Activated T-helper 9 cell treated with anti-CD3 and anti-CD28 coated beads, Interleukin-2, amount 50 U/mL, for 16 hours (primary cell): ENCODE results near the gene SLC31A2.

Experiments
- DNase-seq: peaks from one replicate; pipeline ENCODE4 v3.0.0-alpha.2; 2020; ENCODE audit warnings: low read depth

Gene SLC31A2

DNA sequence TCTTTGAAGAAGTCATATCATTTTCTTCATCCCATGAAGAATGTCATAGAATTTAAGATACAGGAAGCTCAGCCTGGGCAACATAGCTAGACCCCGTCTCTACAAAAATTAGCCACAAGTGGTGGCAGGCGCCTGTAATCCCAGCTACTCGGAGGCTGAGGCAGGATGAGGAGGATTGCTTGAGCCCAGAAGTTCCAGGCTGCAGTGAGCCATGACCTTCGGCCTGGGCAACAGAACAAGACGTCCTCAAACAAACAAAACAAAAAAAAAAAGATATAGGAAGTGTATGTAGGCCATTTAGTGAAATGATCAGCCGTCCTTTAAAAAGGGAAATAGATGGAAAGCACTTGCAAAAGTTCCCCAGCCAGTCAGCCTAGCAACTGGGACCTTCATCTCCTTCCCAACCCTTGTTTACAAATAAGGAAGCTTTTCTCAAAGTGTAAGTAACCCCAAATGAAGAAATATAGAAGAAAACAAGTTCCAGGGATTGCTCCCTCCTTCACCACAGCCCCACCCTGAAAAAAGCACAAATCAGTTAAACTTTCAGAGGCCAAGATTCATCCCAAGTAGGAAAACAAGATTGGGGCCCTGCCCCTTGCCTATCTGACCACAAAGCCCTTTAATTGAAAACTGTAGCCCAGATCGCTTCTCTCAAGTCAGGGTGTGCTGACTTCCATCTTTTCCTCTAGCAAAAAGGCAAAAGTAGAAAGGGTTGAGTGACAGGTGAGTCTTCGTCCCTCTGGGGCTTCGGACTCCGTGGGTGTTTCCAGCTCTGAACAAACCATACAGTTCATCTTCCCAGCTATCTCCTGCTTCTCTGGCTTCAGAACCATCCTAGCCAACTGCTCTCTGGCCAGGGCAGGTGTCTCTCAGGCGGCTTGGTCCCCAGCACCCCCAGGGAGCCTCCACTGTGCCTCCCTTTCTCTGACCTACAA is 1.2 kb downstream of the SLC31A2 start:
- DNase-seq = no peak

GRCh38 chr9:113152699-113153098 is 1.9 kb downstream of the SLC31A2 start:
- DNase-seq = no peak

- DNase-seq = no peak
Measured at GRCh38 chr9:113153599-113153998, 2.8 kb downstream of the SLC31A2 start.

GRCh38 chr9:113154471-113154870 is 3.7 kb downstream of the SLC31A2 start:
- no peak for DNase-seq

- DNase-seq = no peak
Measured at GRCh38 chr9:113154946-113155345, 4.1 kb downstream of the SLC31A2 start.

DNA sequence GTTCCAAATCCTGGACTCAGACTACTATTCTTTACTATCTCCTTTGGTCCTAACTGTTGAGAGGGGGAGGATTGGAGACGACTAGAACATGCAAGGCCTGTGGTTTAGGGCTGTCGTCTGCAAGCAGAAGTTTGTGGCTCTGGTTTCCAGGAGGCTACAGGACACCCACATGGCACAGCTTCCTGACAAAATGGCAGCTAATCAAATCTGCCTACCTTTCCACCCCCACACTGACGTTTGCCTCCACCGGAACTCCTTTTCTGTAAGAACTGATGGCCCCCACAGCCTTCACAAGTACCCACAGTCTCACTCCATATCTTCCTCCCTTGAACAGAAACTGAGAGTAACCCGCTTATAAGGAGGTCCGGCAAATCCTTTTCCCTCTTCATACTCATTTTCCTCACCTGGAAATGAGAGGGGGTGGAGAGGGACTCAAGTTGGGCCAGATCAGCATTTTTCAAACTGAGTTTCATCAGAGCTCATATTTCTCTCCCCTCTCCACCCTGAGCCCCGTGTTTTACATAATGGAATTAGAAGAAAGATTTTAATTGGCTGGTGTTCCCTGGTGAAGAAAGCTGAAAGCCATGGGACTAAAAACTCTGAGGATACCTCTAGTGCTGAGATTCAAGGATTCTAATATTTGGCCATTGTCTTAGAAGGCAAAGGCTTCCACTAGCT is 5.2 kb downstream of the SLC31A2 start:
- no peak for DNase-seq

DNA sequence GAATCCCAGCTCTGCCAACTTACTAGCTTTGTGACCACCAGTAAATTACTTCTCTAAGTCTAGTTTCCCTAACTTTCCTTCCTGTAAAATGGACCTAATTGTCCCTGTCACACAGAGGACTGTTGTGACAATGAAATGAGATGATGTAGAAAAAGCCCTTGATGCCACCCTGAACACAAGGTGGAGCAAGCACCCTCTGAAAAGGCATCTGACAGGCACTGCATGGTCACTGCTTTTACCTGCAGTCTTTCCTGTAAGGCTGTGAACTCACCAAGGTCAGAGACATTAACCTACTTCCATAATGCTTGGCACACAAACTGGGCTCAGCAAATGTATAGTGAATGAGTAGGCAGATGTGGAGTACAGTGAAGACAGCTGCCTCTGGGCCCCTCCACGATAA is 6.1 kb downstream of the SLC31A2 start:
- no peak for DNase-seq

DNA sequence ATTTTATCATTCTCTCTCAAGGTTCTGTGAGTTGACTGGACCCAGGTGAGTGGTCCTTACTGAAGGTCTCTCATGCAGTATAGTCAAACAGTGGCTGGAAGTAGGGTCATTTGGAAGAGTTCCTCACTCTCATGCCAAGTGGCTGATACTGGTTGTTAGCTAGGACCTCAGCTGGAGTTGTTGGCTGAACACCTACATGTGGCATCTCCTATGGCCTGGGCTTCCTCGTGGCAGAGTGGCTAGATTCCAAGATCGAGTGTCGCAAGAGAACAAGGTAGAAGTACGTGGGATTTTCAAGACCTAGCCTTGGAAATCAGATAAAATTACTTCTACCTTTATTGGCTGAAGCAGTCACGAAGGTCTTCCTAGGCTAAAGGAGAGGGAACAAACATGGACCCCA is 7.6 kb downstream of the SLC31A2 start:
- DNase-seq = no peak

DNA sequence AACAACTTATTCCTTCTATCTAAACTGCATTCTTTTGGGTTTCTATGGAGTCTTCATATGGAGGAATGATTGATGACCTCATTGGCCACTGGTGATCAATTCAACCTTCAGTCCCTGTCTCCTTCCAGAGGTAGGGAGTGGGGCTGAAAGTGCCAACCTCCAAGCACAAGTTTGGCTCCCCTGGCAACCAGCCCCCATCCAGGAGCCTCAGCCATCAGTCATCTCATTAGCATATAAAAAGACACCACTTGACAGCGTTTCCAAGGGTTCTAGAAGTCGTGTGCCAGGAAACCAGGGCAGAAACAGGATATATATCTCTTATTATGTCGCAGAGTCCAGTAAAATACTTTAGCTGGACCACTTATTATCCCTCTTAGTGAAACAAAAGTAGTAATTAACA is 9.8 kb downstream of the SLC31A2 start:
- no peak for DNase-seq

GRCh38 chr9:113163001-113163400 is 12.2 kb downstream of the SLC31A2 start:
- DNase-seq = no peak

DNA sequence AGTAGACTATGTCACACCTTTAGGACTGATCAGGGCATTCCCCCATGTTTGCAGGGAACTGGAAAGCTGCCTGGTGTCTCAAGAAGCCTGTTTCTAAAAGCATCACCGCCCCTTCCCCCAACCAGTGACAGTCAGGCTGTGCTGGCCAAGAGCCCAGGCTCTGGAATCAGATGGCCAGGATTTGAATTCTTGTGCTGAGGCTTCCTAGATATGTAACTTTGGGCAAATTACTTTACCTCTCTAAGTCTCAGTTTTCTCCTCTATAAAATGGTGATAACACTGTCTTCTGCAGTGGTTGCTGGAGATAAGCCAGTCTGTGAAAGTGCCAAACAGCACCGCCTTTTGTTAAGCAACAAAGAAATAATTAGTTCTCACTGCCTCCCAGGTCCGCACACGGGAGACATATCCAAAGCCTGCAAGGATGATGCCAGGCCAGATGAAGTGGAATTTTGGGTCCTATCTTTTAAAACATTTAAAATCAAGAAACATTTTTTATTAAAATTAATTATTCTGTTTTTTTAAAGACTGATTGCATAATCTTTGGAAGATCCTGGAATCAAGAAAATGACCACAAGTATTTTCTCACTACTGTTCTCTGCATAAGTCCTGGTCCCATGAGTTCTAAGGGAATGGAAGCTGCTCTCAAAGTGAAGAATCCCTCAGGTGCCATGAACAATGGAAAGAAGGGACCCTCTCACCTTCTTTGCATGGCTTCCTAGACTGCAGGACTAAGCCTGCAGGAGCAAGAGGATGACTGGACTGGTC is 13.9 kb downstream of the SLC31A2 start:
- DNase-seq = no peak

DNA sequence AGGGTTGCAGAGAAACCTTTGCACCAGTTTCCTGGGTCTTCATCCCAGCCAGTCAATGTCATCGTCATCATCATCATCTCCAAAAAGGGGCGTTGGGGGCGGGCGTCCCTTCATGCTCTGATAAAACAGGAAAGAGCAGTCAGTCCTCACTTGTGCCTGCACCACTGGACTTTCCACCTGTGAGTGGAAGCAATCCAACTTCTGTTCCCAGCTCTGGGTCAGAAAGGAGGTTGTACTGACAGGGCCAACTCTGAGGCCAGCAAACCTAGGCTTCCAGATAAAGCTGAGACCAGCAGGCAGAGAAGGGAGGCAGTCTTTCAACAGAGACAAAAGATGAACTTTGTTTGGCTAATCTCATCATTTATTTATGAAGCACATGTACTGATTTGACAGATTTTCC is 15.2 kb downstream of the SLC31A2 start:
- no peak for DNase-seq

- DNase-seq = no peak
Measured at GRCh38 chr9:113168809-113169208, 18.0 kb downstream of the SLC31A2 start.

DNA sequence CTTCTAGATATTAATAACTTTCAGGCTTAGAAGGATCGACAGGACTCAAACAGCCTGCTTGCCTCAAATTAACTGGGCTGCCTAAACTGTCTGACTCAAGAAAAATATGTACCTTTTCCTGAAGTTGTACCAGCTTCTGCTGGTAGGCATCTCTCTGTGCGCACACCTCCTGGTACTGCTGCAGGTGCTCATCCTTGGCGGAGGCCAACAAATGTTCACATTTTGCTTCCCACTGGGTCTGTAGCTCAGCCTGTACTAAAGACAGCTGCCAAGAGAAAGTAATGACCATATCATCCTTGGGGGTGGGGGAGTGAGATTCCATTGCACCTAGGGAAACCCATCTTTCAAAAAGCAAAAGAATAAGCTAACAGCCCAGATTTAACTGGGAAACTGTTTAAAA is 22.5 kb downstream of the SLC31A2 start:
- DNase-seq = no peak

DNA sequence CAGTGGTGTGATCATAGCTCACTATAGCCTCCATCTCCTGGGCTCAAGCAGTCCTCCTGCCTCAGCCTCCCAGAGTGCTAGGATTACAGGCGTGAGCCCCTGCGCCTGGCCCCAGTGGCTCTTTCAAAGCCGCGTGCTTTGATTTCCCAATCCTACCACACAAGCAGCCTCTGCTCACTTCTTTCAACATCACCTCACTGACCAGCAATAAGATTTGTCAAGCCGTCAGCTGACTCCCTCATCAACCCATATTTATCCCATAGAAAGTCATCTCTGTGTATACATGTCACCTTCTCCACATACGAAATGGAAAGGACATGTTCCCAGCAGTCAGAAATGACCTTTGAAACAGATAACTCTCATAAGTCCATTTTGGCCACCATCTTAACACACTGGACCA is 26.0 kb downstream of the SLC31A2 start:
- DNase-seq = no peak

DNA sequence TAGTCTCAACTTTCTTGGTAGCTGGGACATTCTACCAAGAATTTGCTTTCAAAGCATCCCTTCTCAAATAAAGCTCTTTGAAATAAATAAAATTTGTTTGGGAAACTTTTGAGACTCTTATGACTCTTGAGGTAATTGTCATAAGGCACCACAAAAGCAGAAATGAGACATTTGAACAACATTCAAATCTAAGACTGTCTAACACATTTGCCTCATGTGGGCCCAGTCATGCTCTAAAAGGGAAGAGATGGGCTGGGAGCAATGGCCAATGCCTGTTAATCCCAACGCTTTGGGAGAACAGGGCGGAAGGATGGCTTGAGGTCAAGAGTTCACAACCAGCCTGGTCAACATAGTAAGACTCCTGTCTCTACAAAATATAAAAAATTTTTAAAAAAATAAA is 26.4 kb downstream of the SLC31A2 start:
- DNase-seq = no peak

DNA sequence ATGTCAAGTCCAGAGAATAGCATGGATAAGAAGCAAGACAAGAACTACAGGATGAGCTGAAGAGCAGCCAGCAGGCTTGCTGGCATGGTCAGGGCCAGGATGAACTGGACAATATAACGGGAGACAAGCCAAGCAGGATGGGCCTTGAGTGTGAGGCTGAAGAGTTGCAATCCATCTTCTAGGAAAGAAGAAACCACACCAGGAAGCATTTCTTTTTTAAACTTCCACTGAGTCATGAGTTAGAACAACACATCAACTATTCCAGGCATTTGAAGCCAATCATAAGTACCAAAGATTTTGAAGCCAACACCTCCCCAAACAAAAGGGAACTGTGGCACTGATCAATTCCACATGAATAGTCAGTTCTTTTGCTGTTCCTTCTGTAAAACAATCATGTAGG is 27.3 kb downstream of the SLC31A2 start:
- no peak for DNase-seq

- no peak for DNase-seq
Measured at GRCh38 chr9:113179839-113180238, 29.0 kb downstream of the SLC31A2 start.

DNA sequence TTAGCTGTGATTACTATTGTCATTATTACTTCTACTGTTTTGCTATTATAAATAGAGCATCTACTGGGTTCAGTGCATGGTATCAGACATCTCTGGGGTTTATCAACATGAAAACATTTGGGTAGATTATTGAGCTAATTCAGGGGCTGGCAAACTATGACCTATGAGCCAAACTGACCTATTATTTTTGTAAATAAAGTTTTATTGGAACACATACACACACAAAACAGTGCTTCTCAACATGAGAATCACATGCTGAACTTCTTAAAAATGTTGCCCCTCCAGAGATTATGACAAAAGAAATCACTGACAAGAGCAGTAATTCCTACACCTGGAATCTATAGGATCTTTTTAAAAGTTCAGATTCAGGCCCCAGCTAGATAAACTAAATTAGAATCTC is 30.4 kb downstream of the SLC31A2 start:
- no peak for DNase-seq

DNA sequence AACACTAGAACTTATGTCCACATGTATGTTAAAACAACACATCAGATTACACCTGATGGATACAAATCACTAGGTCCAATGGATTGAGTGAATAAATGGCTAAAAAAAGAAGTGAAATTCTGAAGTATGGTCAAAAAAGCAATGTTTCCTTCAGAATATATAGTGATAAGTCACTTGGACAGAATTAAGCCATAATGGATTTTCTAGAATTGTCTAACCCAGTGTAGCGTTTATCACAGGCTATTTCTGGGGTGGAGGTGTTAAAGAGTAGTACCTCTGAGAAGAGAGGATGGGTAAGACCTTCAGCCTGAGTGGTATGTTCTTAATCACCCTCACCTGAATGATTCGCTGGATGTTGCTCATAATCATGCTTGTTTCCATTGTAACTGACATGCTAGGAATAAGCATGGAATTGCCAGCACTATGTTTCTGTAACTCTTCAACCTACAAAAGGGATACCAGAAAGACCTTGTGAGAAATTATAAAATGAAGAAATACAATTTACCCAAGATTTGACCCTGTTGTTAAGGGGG is 33.2 kb downstream of the SLC31A2 start:
- DNase-seq = no peak

- DNase-seq = no peak
Measured at GRCh38 chr9:113184539-113184938, 33.7 kb downstream of the SLC31A2 start.

DNA sequence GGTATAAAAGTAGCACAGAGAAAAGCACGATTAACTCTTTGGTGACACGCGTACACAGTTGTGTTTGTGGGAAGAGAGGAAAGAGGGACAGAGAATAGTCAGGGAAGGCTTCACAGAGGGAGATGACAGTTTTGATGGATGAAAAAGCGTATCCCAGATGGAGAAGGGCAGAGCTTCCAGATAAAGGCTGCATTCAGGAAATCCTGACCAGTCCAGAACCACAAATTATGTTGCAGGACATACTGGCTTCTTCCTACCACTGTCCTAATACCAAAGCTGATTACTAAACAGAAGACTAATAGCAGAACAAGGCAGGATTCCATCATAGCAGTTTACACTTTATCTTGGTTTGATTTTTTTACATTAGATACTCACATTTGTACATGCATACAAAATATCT is 34.5 kb downstream of the SLC31A2 start:
- DNase-seq = no peak
